Keratinocyte (primary cell): Measurements from ENCODE around the gene CEP152.

Experiments used
- CTCF ChIP-seq, 3 experiments: IDR thresholded peaks in 1 of 3; conservative IDR thresholded peaks in 1 of 3; optimal IDR thresholded peaks in 1 of 3; 2 replicates in 2 of 3; 3 replicates in 1 of 3; pipeline versions ENCODE3 to v1.5.1; 2011; ENCODE audit warnings: low read length in 3 of 3, mild to moderate bottlenecking in 3 of 3, moderate library complexity in 2 of 3, control low read depth in 1 of 3, inconsistent platforms in 1 of 3; ENCODE audit not compliant: insufficient read depth in 2 of 3; ENCODE audit errors: extremely low read depth in 1 of 3
- EZH2 ChIP-seq: IDR thresholded peaks from one replicate; pipeline ENCODE4 v1.6.1; 2012; ENCODE audit warnings: inconsistent platforms, mild to moderate bottlenecking, low read length, moderate library complexity

DNA sequence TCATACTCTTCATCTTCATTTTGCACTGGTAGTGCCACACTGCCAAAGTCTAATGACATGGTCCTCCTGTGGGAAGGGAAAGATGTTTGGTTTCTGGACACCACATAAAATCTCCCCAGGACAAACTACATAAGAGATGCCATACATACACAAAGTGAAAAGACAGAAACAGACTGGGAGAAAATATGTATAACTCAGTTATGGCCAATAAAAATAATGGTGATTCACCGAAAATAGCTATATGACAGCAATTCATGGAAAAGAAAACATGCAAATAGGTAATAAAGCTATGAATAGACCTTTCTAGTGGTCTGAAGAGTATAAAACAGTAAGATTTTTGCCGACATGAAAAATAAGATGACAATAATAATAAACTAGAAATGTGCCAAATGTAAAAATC is 5.3 kb downstream of the CEP152 start:
- no peak for TF ChIP-seq CTCF (optimal IDR thresholded peaks at IDR 0.05 in 1 of 3, IDR thresholded peaks at IDR 0.05 in 1 of 3, conservative IDR thresholded peaks at IDR 0.05 in 1 of 3; ENCODE audit: extremely low read depth in 1 of 3, insufficient read depth in 2 of 3, low read length in 3 of 3)
- TF ChIP-seq EZH2, result no peak
